K562 (cell line): Measurements from ENCODE around the gene CD164L2. TPM values are rescaled to one million over a fixed set of nuclear protein-coding genes. Genes with fewer than 3 reads are reported as not detected.

Experiments
- BRD9 ChIP-seq: fragments of 450-650 bp; IDR thresholded peaks from 2 replicates; pipeline ENCODE4 v1.6.1; 2018; ENCODE audit warnings: low read depth; ENCODE audit not compliant: partially characterized antibody
- CTCFL ChIP-seq: IDR thresholded peaks from 2 replicates; pipeline ENCODE4 v1.6.1; 2011; ENCODE audit warnings: borderline replicate concordance, low read depth, mild to moderate bottlenecking, moderate library complexity, low read length; ENCODE audit not compliant: insufficient read depth, poor library complexity, severe bottlenecking
- ELF4 ChIP-seq: fragments of 450-650 bp; formaldehyde crosslinking; IDR thresholded peaks from 2 replicates; pipeline ENCODE4 v1.4.0; 2022; ENCODE audit warnings: missing genetic modification characterization
- HEY1 ChIP-seq: fragments of 250-450 bp; sonication (Bioruptor Pico); IDR thresholded peaks from 2 replicates; pipeline ENCODE4 v1.5.0; 2020; ENCODE audit warnings: mild to moderate bottlenecking, moderate library complexity, borderline replicate concordance
- JUNB ChIP-seq: fragments of 450-650 bp; formaldehyde crosslinking; conservative IDR thresholded peaks from 2 replicates; pipeline ENCODE4 v1.4.0; 2020; ENCODE audit warnings: mild to moderate bottlenecking
- KAT8 ChIP-seq: fragments of 450-650 bp; IDR thresholded peaks from 2 replicates; pipeline ENCODE4 v1.6.1; 2016; ENCODE audit warnings: low read depth, mild to moderate bottlenecking
- MBD1 ChIP-seq: fragments of 250-450 bp; sonication (Bioruptor Pico); IDR thresholded peaks from 2 replicates; pipeline ENCODE4 v1.8.0; 2022; ENCODE audit warnings: inconsistent platforms
- MED1 ChIP-seq: sonication (generic); formaldehyde crosslinking; IDR thresholded peaks from 2 replicates; pipeline ENCODE4 v1.8.1; 2023; ENCODE audit warnings: missing genetic modification reagents, borderline replicate concordance
- MITF ChIP-seq: IDR thresholded peaks from 2 replicates; pipeline ENCODE4 v1.6.1; 2014; ENCODE audit warnings: antibody characterized with exemption
- NEUROD1 ChIP-seq: fragments of 150-350 bp; IDR thresholded peaks from 2 replicates; pipeline ENCODE4 v1.6.1; 2014; ENCODE audit warnings: borderline replicate concordance, low read length, low read depth; ENCODE audit not compliant: partially characterized antibody
- RBM39 ChIP-seq: fragments of 200-400 bp; formaldehyde crosslinking; optimal IDR thresholded peaks from 2 replicates; pipeline ENCODE3; 2018; ENCODE audit warnings: low read depth, low read length
- REST ChIP-seq, 2 experiments: fragments of 450-650 bp; formaldehyde crosslinking in 1 of 2; IDR thresholded peaks; 2 replicates each; pipeline versions ENCODE4 v1.4.0 to v1.6.1; 2014 to 2020; ENCODE audit warnings: mild to moderate bottlenecking in 2 of 2, borderline replicate concordance in 1 of 2, low read depth in 1 of 2
- ZC3H8 ChIP-seq: fragments of 450-650 bp; IDR thresholded peaks from 2 replicates; pipeline ENCODE4 v1.6.1; 2017
- ZNF23 ChIP-seq: fragments of 250-450 bp; sonication (Bioruptor Pico); IDR thresholded peaks from 2 replicates; pipeline ENCODE4 v1.4.0; 2020; ENCODE audit warnings: mild to moderate bottlenecking
- polyA plus RNA-seq, 8 experiments: library from polyadenylated mRNA; depleted of rRNA in 4 of 8; stranded (reverse) in 5 of 8; unstranded in 3 of 8; fragments of >200 nt; fragmentation: Nextera tagmentation in 2 of 8; fragmentation: Illumina TruSeq in 1 of 8; extraction: Ambion mirVana in 2 of 8; extraction: Trizol in 1 of 8; gene quantifications; 2 replicates each; pipeline versions ENCODE4 v1.2.1 to v1.2.3, GENCODE V29; 2011 to 2014; ENCODE audit warnings: inconsistent platforms in 1 of 8, missing spikeins in 1 of 8
- total RNA-seq, 7 experiments: library from RNA; depleted of rRNA in 6 of 7; stranded (reverse); fragments of >200 nt in 6 of 7; fragmentation: Illumina TruSeq in 2 of 7; extraction: Trizol in 2 of 7; gene quantifications; 2 replicates each; pipeline versions ENCODE4 v1.2.1 to v1.2.3, GENCODE V29; 2011 to 2021; ENCODE audit warnings: low replicate concordance in 1 of 7

The CD164L2 gene
- total and polyA plus RNA-seq, 9 of the 15 experiments (the other 6 are each of a cell fraction or from before 2014, with no cell fraction given): 0.08 to 0.92 (median 0.38) TPM; not detected in 1

- TF ChIP-seq MITF: no peak
- no peak for TF ChIP-seq ZC3H8
- TF ChIP-seq RBM39: no peak
- TF ChIP-seq ELF4 (CRISPR knock-in tag): peak; percentile 86
- no peak for TF ChIP-seq MBD1
- TF ChIP-seq NEUROD1: peak; percentile 20
- TF ChIP-seq MED1: no peak
- peak; percentile 98 for TF ChIP-seq CTCFL
- TF ChIP-seq HEY1 (CRISPR knock-in tag): no peak
- peak; percentile 76 for TF ChIP-seq BRD9
- TF ChIP-seq ZNF23 (CRISPR knock-in tag): no peak
- TF ChIP-seq KAT8: no peak
- TF ChIP-seq JUNB (CRISPR knock-in tag): peak; percentile 93
- TF ChIP-seq REST (IDR thresholded peaks at IDR 0.05; ENCODE audit: borderline replicate concordance): peak; percentile 43; the same call in 1 of the 2 replicates
- no peak for TF ChIP-seq REST (CRISPR knock-in tag; IDR thresholded peaks at IDR 0.05; ENCODE audit: low read depth)
Measured at GRCh38 chr1:27392096-27392777, 9.1 kb upstream of the CD164L2 start, which contains the start of gene GPR3 (continued).
